Right renal cortex interstitium (tissue), 3 donors: Measurements from ENCODE around the gene KIAA1671. TPM values are rescaled to one million over a fixed set of nuclear protein-coding genes. Genes with fewer than 3 reads are reported as not detected.

Source experiments
- DNase-seq, 3 donors: peaks; one replicate each; pipeline ENCODE4 v3.0.0-alpha.2; 2013; ENCODE audit warnings: low read depth in 3 of 3, low spot score in 2 of 3
- polyA plus RNA-seq, 3 donors: library from polyadenylated mRNA; unstranded; fragments of 120-200 nt; gene quantifications; one replicate each; pipeline ENCODE4 v1.2.1, GENCODE V29; 2013; ENCODE audit not compliant: insufficient read length in 3 of 3

The KIAA1671 gene
- polyA plus RNA-seq, 3 donors = 24.1 to 25.4 (median 24.8) TPM

- no peak for DNase-seq
Observed at GRCh38 chr22:25109878-25110595, 157.5 kb downstream of the KIAA1671 start.

GRCh38 chr22:25110596-25110845 lies 158.0 kb downstream of the KIAA1671 start:
- no peak for DNase-seq

- DNase-seq = peak; percentile 75 to 88 (median 82)
Observed at GRCh38 chr22:25110846-25111578, 158.5 kb downstream of the KIAA1671 start.

GRCh38 chr22:25111579-25112517 lies 159.3 kb downstream of the KIAA1671 start:
- no peak for DNase-seq

GRCh38 chr22:25112538-25113253 lies 160.2 kb downstream of the KIAA1671 start:
- no peak for DNase-seq

- DNase-seq = no peak
Observed at GRCh38 chr22:25113316-25113721, 160.8 kb downstream of the KIAA1671 start.

DNA sequence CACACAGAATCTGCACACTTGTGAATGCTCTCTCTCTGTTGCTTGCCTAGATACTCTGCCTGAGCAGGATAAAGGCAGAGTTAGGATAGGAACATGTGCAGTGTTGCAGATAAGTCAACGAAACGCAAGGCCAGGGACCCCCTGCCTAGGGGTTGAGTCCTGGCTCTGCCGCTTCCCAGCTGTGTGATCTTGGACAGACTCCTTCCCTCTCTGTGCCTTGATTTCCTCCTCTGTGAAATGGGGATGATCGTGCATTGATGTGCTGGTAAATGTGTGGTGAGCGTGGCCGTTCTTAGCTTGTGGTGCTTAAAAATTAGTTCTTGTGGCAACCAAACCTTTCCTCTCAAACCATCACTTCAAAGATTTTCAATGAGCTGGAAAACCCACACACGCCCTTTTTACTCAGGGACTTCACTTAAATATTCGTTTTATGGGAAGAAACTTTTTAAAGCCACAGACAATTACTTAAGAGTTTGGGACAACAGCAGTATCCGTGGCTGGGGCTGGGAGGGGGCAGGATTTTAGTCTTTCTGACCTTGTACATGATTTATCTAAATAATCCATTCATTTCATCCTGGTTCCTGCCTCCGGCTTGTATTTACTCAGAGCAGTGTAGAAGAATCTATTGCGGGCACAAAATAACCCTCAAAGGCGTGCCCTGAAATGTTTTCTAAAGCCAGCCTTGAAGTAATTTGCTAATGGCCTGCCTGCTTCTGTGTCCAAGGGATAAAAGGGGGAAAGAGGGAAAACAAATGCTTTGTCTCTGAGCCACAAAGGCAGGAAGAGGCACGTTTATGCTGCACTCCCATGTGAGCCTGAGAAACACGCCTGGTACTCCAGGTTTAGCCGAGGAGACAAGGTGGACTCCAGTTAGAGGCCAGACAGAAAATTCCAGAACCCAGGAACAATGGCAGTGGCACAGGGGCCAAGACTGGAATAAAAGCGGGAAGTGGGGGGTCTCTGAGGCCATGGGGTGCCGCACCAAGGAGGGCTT lies 162.2 kb downstream of the KIAA1671 start:
- no peak for DNase-seq

- DNase-seq = no peak
Observed at GRCh38 chr22:25119609-25120008, 167.1 kb downstream of the KIAA1671 start.

GRCh38 chr22:25120093-25120561 lies 167.6 kb downstream of the KIAA1671 start:
- no peak for DNase-seq

DNA sequence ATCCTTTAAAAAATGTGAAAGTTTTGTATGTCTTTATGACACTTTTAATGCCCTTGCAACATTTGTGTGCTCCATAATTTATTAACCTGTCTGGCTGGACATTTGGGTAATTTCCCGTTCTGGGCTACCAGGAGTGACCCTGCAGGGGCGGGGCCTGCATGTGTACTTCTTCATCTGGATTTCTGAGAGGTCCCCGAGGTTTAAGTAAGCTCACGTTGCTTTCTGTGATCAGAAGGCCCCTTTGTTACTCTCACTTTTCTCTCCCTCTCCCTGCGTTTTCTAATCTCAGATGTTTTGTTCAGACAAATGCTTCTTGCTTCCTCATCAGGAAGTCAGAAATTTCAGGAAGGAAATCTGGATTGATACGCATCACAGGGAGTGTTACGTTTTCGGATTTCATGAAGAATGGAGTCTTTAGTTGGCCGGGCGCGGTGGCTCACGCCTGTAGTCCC lies 168.3 kb downstream of the KIAA1671 start:
- DNase-seq = no peak

GRCh38 chr22:25122136-25122764 lies 169.7 kb downstream of the KIAA1671 start:
- DNase-seq = no peak

DNA sequence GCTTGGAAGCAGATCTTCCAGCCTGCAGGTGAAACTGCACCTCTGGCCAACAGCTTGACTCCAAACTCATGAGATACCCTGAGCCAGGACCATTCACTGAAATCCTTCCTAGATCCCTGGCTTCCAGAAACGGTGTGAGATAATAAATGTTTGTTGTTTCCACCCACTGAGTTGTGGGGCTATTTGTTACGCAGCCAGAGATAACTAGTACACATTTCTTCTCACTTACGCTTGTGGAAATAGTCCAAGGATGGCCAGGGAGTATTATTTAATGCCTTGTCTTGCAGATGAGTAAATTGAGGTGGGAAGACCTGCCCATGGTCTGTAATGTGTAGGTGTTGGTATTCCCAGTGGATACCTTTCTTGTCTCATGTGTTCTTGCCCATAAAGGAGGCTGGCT lies 171.2 kb downstream of the KIAA1671 start:
- DNase-seq = no peak

DNA sequence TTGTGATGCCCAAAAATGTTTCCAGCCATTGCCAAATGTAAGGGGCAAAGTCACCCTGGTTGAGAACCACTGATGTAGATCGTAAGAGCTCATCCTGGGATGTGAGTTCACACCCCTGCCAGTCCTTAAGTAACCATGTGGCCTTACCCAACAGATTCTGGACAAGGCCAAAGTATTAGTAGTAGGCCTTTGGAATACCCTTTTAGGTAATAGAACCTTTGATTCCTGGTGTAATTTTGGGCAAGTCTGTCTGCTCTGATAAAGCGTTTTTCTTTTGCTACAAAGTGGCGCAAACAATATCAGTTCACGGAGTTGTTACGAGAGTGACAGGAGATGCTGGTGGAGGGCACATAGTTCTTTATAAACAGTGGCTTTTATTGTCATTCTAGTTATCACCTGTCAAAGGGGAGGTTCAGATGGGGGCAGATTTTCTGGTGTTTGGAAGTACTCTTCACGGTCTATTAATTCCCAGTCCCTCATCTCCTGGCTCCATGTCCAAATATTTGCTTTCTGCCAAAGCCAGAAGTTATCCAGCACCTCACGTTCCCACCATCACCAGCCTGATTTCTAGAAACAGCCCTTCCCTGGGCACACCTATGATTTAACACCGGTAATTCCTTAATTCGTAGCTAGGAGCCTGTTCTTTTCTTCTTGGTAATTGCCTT lies 173.3 kb downstream of the KIAA1671 start:
- no peak for DNase-seq

GRCh38 chr22:25126510-25126909 lies 174.0 kb downstream of the KIAA1671 start:
- DNase-seq = no peak

GRCh38 chr22:25127318-25127717 lies 174.8 kb downstream of the KIAA1671 start:
- no peak for DNase-seq

DNA sequence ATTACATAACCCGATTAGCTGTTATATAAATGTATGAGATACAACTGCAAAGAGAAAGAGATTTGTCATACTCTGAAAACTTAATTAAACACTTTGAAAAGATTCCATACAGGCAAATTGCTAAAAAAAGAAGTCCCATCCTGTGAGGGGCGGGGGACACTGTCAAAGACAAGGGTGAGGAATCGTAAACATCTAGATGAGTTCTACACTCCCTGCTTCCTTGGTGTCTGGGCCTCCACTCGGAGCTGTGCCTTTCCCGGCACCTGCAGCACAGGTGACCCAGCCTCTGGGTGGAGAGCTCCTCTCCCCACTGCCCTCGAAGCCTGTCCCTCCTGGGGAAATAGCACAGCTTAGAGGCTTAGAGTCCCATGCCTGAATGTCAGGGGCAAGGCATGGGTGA lies 177.9 kb downstream of the KIAA1671 start:
- no peak for DNase-seq

DNA sequence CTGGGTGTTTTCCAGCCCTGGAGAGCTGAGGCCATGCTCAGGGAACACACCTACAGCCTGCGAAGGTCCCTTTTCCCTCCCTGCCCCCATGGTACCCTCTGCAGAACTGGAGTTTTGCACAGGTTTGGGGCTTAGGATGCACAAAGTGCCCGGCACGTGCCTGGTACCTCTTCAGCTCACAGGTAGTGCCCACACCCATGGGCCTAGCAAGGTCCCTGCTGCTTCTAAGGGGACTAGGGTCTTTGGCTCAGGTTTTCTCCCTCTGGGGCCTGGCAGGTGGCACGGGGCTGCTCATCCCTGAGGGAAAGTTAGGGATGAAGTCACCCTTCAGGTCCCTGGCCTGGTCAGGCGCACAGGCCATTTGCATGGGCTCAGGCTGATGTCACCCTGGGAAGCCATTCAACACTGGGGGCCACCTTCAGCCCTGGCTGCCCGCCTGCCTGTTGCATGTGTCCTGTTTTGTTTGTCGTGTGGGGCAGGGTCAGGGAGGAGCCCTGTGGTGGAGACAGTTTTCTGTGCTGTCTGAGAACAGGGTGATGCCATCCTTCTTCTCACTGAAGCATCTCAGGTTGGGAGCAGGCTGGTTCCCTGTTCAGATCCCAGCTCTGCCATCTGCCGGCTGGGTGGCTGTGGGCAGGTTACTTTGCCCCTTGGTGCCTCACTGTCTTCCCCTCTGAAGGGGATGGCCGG lies 178.8 kb downstream of the KIAA1671 start:
- no peak for DNase-seq

GRCh38 chr22:25134028-25134427 lies 181.5 kb downstream of the KIAA1671 start:
- DNase-seq = no peak
